GM23338 (cell line): ENCODE measurements around the gene TMEM269. TPM values are rescaled to one million over a fixed set of nuclear protein-coding genes. Genes with fewer than 3 reads are reported as not detected.

ENCODE experiments used
- ATAC-seq: fragments of 200-7000 bp; cut with Tn5 transposase; 3 replicates; pipeline ENCODE4 v1.9.1; 2020
- DNase-seq: peaks from one replicate; pipeline ENCODE4 v3.0.0-alpha.2; 2015; ENCODE audit warnings: low spot score
- H2AFZ ChIP-seq: fragments of 200-600 bp; sonication (generic); 2 replicates; pipeline ENCODE4 v1.8.0; 2016; ENCODE audit warnings: antibody characterized with exemption, mild to moderate bottlenecking, moderate library complexity
- H3F3A ChIP-seq: fragments of 200-600 bp; sonication (generic); replicated peaks from 2 replicates; pipeline ENCODE4 v1.8.0; 2017; ENCODE audit warnings: antibody characterized with exemption, mixed run types, low read depth
- H3K27ac ChIP-seq: fragments of 200-600 bp; sonication (generic); 2 replicates; pipeline ENCODE4 v1.6.1; 2016; ENCODE audit warnings: low read depth
- H3K27me3 ChIP-seq: fragments of 200-600 bp; sonication (generic); 2 replicates; pipeline ENCODE4 v1.8.0; 2016; ENCODE audit warnings: mild to moderate bottlenecking, mixed run types, moderate library complexity; ENCODE audit not compliant: insufficient read depth
- H3K36me3 ChIP-seq: fragments of 200-600 bp; sonication (generic); 2 replicates; pipeline ENCODE4 v1.8.0; 2016; ENCODE audit warnings: mild to moderate bottlenecking; ENCODE audit not compliant: insufficient read depth
- H3K4me1 ChIP-seq: fragments of 200-600 bp; sonication (generic); 2 replicates; pipeline ENCODE4 v1.8.0; 2016; ENCODE audit warnings: mild to moderate bottlenecking, moderate library complexity; ENCODE audit not compliant: insufficient read depth
- H3K4me2 ChIP-seq: fragments of 200-600 bp; sonication (generic); 2 replicates; pipeline ENCODE4 v1.7.1; 2017; ENCODE audit warnings: mixed run types
- H3K4me3 ChIP-seq: fragments of 200-600 bp; sonication (generic); 2 replicates; pipeline ENCODE4 v1.6.1; 2016; ENCODE audit warnings: mixed run types
- H3K79me2 ChIP-seq: fragments of 200-600 bp; sonication (generic); replicated peaks from 2 replicates; pipeline ENCODE4 v1.8.0; 2017; ENCODE audit warnings: mild to moderate bottlenecking; ENCODE audit not compliant: insufficient read depth
- H3K9me2 ChIP-seq: fragments of 200-600 bp; sonication (generic); 2 replicates; pipeline ENCODE4 v1.8.0; 2017; ENCODE audit not compliant: insufficient read depth
- H4K20me1 ChIP-seq: fragments of 200-600 bp; sonication (generic); replicated peaks from 2 replicates; pipeline ENCODE4 v1.8.0; 2017; ENCODE audit warnings: mild to moderate bottlenecking; ENCODE audit not compliant: insufficient read depth
- H3K27ac Mint-ChIP-seq: 2 replicates; pipeline ENCODE4 v1.8.0; 2020; ENCODE audit warnings: inconsistent platforms, mild to moderate bottlenecking, moderate library complexity, mixed read lengths
- H3K27me3 Mint-ChIP-seq: 3 replicates; pipeline ENCODE4 v1.8.0; 2022; ENCODE audit warnings: low read depth, mild to moderate bottlenecking, moderate library complexity, mixed read lengths, inconsistent platforms; ENCODE audit not compliant: insufficient read depth, poor library complexity
- H3K36me3 Mint-ChIP-seq: 3 replicates; pipeline ENCODE4 v1.8.0; 2021; ENCODE audit warnings: low read depth, mild to moderate bottlenecking, inconsistent platforms, moderate library complexity, mixed read lengths
- H3K4me1 Mint-ChIP-seq: 3 replicates; pipeline ENCODE4 v1.8.0; 2020; ENCODE audit warnings: mild to moderate bottlenecking, inconsistent platforms, mixed read lengths
- H3K4me3 Mint-ChIP-seq: 3 replicates; pipeline ENCODE4 v1.8.0; 2021; ENCODE audit warnings: moderate library complexity, mild to moderate bottlenecking, inconsistent platforms, mixed read lengths
- H3K9me3 Mint-ChIP-seq: 3 replicates; pipeline ENCODE4 v1.8.0; 2020; ENCODE audit warnings: moderate library complexity, mild to moderate bottlenecking, inconsistent platforms, mixed read lengths
- CREB1 ChIP-seq: fragments of 250-450 bp; sonication (Bioruptor Pico); IDR thresholded peaks from 2 replicates; pipeline ENCODE4 v1.5.0; 2020; ENCODE audit warnings: low read depth, mild to moderate bottlenecking, moderate library complexity
- ETS1 ChIP-seq: IDR thresholded peaks from 2 replicates; pipeline ENCODE4 v1.6.1; 2016; ENCODE audit warnings: antibody characterized with exemption
- EZH2 ChIP-seq: fragments of 200-600 bp; sonication (generic); IDR thresholded peaks from one replicate; pipeline ENCODE4 v1.8.0; 2017; ENCODE audit warnings: antibody characterized with exemption, mild to moderate bottlenecking, low read depth; ENCODE audit not compliant: unreplicated experiment
- EZH2phosphoT487 ChIP-seq: fragments of 200-600 bp; sonication (generic); IDR thresholded peaks from one replicate; pipeline ENCODE4 v1.8.1; 2018; ENCODE audit warnings: antibody characterized with exemption; ENCODE audit not compliant: unreplicated experiment
- STAT1 ChIP-seq: IDR thresholded peaks from one replicate; pipeline ENCODE4 v1.6.1; 2016; ENCODE audit warnings: antibody characterized with exemption; ENCODE audit not compliant: unreplicated experiment
- ZNF114 ChIP-seq: fragments of 250-450 bp; sonication (Bioruptor Pico); IDR thresholded peaks from 2 replicates; pipeline ENCODE4 v1.5.0; 2020; ENCODE audit warnings: mild to moderate bottlenecking, moderate library complexity
- ZNF462 ChIP-seq: fragments of 250-450 bp; sonication (Bioruptor Pico); IDR thresholded peaks from 2 replicates; pipeline ENCODE4 v1.5.0; 2020; ENCODE audit warnings: mild to moderate bottlenecking, moderate library complexity
- polyA plus RNA-seq: library from polyadenylated mRNA; unstranded; fragments of >200 nt; fragmentation: Nextera tagmentation; extraction: Ambion mirVana; gene quantifications from 2 replicates; pipeline ENCODE4 v1.2.1, GENCODE V29; 2016
- total RNA-seq: library from RNA; depleted of rRNA; stranded (reverse); fragments of >200 nt; shearing (Covaris generic); gene quantifications from 2 replicates; pipeline ENCODE4 v1.2.3, GENCODE V29; 2014

Gene TMEM269
- total and polyA plus RNA-seq, 2 experiments from 2014 or later, result 0.31 to 0.45 TPM

- no peak for TF ChIP-seq ZNF462 (CRISPR knock-in tag)
- TF ChIP-seq STAT1, result no peak
These were observed 23.2 kb upstream of the TMEM269 start (continued) for GRCh38 chr1:42761567-42761966.

GRCh38 chr1:42762269-42762668 lies 22.5 kb upstream of the TMEM269 start:
- no peak overlapping the region for H3K4me2 ChIP-seq
- DNase-seq, result no peak
- no peaks in the 10 kb centered on the region; the same call in 1 of the 2 replicates for H4K20me1 ChIP-seq
- H3K36me3 Mint-ChIP-seq, result peaks cover 28% of the 10 kb centered on the region; the same call in 2 of the 3 replicates
- H3K79me2 ChIP-seq, result peaks cover 31% of the 10 kb centered on the region
- no peaks in the 10 kb centered on the region for H3K9me2 ChIP-seq
- H3K27me3 Mint-ChIP-seq, result peaks cover 10% of the 10 kb centered on the region
- no peak overlapping the region for H2AFZ ChIP-seq
- no peak overlapping the region for H3K4me3 ChIP-seq
- H3K27me3 ChIP-seq, result no peaks in the 10 kb centered on the region
- no peaks in the 10 kb centered on the region for H3K9me3 Mint-ChIP-seq
- H3K4me1 Mint-ChIP-seq, result no peaks in the 10 kb centered on the region; the same call in none of the 3 replicates
- H3K4me3 Mint-ChIP-seq, result no peak overlapping the region
- peaks cover 21% of the 10 kb centered on the region for H3K36me3 ChIP-seq
- H3K27ac Mint-ChIP-seq, result no peak overlapping the region
- H3K27ac ChIP-seq, result no peak overlapping the region
- H3K4me1 ChIP-seq, result peaks cover 13% of the 10 kb centered on the region
- ATAC-seq, result no peak
- H3F3A ChIP-seq, result 0 out of 2 replicates have a peak, but pooled peaks cover 6% of the 10 kb centered on the region
- TF ChIP-seq ETS1, result no peak
- TF ChIP-seq STAT1, result no peak
- TF ChIP-seq ZNF114 (CRISPR knock-in tag), result no peak
- no peak for TF ChIP-seq CREB1 (CRISPR knock-in tag)
- no peak for TF ChIP-seq EZH2phosphoT487
- no peak for TF ChIP-seq ZNF462 (CRISPR knock-in tag)
- TF ChIP-seq EZH2, result no peak
